ENCODE results near the gene BOLA1. TPM values are rescaled to one million over a fixed set of nuclear protein-coding genes. Genes with fewer than 3 reads are reported as not detected.

BOLA1 gene
- total RNA-seq, 1 experiment from 2014 or later = 15.3 TPM

DNA sequence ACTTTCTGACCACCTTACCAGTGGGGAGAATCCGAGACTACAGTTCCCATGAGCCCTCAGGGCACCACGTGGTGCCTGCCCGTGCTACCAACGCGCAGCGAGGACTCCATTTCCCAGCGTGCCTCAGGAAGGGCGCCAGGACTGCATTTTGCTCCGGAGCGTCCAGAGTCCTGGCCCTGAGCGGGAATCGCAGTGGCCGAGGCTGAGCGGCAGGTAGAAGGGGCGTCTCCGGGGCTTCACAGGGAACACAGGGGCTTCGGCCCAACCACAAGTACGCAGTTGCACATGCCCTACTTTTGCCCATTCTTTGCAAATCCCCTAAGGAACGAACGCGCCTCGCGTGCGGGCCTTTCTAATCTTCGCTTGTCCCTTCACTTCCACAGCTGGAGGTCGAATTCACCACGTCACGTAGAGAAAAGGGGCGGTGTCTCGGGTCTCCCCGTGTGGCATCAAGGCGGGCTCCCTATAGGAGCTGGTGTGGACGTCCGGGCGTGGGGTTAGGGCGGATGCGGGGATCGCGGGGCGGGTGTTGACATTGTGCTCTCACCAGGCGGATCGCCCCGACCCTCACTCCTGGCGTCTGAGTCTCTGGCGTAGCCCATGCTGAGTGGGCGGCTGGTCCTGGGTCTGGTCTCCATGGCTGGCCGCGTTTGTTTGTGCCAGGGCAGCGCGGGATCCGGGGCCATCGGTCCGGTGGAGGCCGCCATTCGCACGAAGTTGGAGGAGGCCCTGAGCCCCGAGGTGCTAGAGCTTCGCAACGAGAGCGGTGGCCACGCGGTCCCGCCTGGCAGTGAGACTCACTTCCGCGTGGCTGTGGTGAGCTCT, at the start of gene BOLA1 (continued):
- TF ChIP-seq, protein P1, sequence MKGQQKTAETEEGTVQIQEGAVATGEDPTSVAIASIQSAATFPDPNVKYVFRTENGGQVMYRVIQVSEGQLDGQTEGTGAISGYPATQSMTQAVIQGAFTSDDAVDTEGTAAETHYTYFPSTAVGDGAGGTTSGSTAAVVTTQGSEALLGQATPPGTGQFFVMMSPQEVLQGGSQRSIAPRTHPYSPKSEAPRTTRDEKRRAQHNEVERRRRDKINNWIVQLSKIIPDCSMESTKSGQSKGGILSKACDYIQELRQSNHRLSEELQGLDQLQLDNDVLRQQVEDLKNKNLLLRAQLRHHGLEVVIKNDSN (CRISPR knock-in tag; IDR thresholded peaks at IDR 0.05) = peak; percentile 100
- TF ChIP-seq PRRX2 (CRISPR knock-in tag; IDR thresholded peaks at IDR 0.05) (0 out of 2 replicates have a peak, but pooled peaks have one; percentile 48), RELA (CRISPR knock-in tag; IDR thresholded peaks at IDR 0.05; ENCODE audit: borderline replicate concordance) (peak; percentile 81; the same call in 1 of the 2 replicates), CREB1 (CRISPR knock-in tag; IDR thresholded peaks at IDR 0.05) (0 out of 2 replicates have a peak, but pooled peaks have one; percentile 19), ETV6 (CRISPR knock-in tag; IDR thresholded peaks at IDR 0.05) (peak; percentile 12), JAZF1 (CRISPR knock-in tag; IDR thresholded peaks at IDR 0.05) (no peak), RORB (CRISPR knock-in tag; IDR thresholded peaks at IDR 0.05) (no peak), NFYB (CRISPR knock-in tag; conservative IDR thresholded peaks at IDR 0.05; ENCODE audit: low read depth) (peak; percentile 25; the same call in 1 of the 2 replicates), NR3C1 (CRISPR knock-in tag; conservative IDR thresholded peaks at IDR 0.05; ENCODE audit: low read depth) (no peak), FOXP1 (CRISPR knock-in tag; IDR thresholded peaks at IDR 0.05; ENCODE audit: borderline replicate concordance) (0 out of 2 replicates have a peak, but pooled peaks have one; percentile 14), NR1H2 (CRISPR knock-in tag; IDR thresholded peaks at IDR 0.05) (no peak), ZNF671 (CRISPR knock-in tag; IDR thresholded peaks at IDR 0.05) (no peak), ZNF232 (CRISPR knock-in tag; IDR thresholded peaks at IDR 0.05) (no peak), MYBL2 (CRISPR knock-in tag; IDR thresholded peaks at IDR 0.05) (no peak; the same call in 1 of the 2 replicates)
- TF ChIP-seq, protein P2, sequence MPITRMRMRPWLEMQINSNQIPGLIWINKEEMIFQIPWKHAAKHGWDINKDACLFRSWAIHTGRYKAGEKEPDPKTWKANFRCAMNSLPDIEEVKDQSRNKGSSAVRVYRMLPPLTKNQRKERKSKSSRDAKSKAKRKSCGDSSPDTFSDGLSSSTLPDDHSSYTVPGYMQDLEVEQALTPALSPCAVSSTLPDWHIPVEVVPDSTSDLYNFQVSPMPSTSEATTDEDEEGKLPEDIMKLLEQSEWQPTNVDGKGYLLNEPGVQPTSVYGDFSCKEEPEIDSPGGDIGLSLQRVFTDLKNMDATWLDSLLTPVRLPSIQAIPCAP (CRISPR knock-in tag; IDR thresholded peaks at IDR 0.05) = peak; percentile 19; the same call in 1 of the 2 replicates
- TF ChIP-seq, protein P3, sequence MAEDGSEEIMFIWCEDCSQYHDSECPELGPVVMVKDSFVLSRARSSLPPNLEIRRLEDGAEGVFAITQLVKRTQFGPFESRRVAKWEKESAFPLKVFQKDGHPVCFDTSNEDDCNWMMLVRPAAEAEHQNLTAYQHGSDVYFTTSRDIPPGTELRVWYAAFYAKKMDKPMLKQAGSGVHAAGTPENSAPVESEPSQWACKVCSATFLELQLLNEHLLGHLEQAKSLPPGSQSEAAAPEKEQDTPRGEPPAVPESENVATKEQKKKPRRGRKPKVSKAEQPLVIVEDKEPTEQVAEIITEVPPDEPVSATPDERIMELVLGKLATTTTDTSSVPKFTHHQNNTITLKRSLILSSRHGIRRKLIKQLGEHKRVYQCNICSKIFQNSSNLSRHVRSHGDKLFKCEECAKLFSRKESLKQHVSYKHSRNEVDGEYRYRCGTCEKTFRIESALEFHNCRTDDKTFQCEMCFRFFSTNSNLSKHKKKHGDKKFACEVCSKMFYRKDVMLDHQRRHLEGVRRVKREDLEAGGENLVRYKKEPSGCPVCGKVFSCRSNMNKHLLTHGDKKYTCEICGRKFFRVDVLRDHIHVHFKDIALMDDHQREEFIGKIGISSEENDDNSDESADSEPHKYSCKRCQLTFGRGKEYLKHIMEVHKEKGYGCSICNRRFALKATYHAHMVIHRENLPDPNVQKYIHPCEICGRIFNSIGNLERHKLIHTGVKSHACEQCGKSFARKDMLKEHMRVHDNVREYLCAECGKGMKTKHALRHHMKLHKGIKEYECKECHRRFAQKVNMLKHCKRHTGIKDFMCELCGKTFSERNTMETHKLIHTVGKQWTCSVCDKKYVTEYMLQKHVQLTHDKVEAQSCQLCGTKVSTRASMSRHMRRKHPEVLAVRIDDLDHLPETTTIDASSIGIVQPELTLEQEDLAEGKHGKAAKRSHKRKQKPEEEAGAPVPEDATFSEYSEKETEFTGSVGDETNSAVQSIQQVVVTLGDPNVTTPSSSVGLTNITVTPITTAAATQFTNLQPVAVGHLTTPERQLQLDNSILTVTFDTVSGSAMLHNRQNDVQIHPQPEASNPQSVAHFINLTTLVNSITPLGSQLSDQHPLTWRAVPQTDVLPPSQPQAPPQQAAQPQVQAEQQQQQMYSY (CRISPR knock-in tag; IDR thresholded peaks at IDR 0.05) = peak; percentile 67; the same call in 1 of the 2 replicates
- TF ChIP-seq, protein P4, sequence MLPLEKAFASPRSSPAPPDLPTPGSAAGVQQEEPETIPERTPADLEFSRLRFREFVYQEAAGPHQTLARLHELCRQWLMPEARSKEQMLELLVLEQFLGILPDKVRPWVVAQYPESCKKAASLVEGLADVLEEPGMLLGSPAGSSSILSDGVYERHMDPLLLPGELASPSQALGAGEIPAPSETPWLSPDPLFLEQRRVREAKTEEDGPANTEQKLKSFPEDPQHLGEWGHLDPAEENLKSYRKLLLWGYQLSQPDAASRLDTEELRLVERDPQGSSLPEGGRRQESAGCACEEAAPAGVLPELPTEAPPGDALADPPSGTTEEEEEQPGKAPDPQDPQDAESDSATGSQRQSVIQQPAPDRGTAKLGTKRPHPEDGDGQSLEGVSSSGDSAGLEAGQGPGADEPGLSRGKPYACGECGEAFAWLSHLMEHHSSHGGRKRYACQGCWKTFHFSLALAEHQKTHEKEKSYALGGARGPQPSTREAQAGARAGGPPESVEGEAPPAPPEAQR (CRISPR knock-in tag; IDR thresholded peaks at IDR 0.05) = no peak
- TF ChIP-seq, protein P5, sequence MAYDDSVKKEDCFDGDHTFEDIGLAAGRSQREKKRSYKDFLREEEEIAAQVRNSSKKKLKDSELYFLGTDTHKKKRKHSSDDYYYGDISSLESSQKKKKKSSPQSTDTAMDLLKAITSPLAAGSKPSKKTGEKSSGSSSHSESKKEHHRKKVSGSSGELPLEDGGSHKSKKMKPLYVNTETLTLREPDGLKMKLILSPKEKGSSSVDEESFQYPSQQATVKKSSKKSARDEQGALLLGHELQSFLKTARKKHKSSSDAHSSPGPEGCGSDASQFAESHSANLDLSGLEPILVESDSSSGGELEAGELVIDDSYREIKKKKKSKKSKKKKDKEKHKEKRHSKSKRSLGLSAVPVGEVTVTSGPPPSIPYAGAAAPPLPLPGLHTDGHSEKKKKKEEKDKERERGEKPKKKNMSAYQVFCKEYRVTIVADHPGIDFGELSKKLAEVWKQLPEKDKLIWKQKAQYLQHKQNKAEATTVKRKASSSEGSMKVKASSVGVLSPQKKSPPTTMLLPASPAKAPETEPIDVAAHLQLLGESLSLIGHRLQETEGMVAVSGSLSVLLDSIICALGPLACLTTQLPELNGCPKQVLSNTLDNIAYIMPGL (CRISPR knock-in tag; IDR thresholded peaks at IDR 0.05) = peak; percentile 61; the same call in 1 of the 2 replicates
- TF ChIP-seq, protein P6, sequence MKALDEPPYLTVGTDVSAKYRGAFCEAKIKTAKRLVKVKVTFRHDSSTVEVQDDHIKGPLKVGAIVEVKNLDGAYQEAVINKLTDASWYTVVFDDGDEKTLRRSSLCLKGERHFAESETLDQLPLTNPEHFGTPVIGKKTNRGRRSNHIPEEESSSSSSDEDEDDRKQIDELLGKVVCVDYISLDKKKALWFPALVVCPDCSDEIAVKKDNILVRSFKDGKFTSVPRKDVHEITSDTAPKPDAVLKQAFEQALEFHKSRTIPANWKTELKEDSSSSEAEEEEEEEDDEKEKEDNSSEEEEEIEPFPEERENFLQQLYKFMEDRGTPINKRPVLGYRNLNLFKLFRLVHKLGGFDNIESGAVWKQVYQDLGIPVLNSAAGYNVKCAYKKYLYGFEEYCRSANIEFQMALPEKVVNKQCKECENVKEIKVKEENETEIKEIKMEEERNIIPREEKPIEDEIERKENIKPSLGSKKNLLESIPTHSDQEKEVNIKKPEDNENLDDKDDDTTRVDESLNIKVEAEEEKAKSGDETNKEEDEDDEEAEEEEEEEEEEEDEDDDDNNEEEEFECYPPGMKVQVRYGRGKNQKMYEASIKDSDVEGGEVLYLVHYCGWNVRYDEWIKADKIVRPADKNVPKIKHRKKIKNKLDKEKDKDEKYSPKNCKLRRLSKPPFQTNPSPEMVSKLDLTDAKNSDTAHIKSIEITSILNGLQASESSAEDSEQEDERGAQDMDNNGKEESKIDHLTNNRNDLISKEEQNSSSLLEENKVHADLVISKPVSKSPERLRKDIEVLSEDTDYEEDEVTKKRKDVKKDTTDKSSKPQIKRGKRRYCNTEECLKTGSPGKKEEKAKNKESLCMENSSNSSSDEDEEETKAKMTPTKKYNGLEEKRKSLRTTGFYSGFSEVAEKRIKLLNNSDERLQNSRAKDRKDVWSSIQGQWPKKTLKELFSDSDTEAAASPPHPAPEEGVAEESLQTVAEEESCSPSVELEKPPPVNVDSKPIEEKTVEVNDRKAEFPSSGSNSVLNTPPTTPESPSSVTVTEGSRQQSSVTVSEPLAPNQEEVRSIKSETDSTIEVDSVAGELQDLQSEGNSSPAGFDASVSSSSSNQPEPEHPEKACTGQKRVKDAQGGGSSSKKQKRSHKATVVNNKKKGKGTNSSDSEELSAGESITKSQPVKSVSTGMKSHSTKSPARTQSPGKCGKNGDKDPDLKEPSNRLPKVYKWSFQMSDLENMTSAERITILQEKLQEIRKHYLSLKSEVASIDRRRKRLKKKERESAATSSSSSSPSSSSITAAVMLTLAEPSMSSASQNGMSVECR (CRISPR knock-in tag; IDR thresholded peaks at IDR 0.05; ENCODE audit: borderline replicate concordance) = 0 out of 2 replicates have a peak, but pooled peaks have one; percentile 28
- TF ChIP-seq, protein P7, sequence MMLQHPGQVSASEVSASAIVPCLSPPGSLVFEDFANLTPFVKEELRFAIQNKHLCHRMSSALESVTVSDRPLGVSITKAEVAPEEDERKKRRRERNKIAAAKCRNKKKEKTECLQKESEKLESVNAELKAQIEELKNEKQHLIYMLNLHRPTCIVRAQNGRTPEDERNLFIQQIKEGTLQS (CRISPR knock-in tag; conservative IDR thresholded peaks at IDR 0.05) = 0 out of 2 replicates have a peak, but pooled peaks have one; percentile 9
